Measurements from ENCODE around the gene FOXJ3.
A peak's percentile ranks its signal among the peaks of the same experiment; 100 is the strongest.

FOXJ3 gene

DNA sequence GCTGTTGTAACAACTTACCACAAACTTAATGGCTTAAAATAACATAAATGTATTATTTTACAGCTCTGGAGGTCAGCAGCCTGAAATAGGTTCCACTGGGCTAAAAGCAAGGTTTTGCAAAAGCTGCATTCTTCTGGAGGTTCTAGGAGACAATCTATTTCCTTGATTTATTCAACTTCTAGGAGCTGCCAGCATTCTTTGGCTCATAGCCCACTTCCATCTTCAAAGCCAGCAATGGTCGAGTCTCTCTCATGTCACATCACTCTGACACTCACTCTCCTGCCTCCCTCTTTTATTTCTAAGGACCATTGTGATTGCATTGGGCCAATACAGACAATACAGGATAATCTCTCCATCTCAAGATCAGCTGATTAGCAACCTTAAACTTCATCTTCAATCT, 15.1 kb upstream of the FOXJ3 start:
- no peak overlapping the region for H3K4me3 ChIP-seq (ENCODE audit: low read depth, low read length)
- TF ChIP-seq, protein P1, sequence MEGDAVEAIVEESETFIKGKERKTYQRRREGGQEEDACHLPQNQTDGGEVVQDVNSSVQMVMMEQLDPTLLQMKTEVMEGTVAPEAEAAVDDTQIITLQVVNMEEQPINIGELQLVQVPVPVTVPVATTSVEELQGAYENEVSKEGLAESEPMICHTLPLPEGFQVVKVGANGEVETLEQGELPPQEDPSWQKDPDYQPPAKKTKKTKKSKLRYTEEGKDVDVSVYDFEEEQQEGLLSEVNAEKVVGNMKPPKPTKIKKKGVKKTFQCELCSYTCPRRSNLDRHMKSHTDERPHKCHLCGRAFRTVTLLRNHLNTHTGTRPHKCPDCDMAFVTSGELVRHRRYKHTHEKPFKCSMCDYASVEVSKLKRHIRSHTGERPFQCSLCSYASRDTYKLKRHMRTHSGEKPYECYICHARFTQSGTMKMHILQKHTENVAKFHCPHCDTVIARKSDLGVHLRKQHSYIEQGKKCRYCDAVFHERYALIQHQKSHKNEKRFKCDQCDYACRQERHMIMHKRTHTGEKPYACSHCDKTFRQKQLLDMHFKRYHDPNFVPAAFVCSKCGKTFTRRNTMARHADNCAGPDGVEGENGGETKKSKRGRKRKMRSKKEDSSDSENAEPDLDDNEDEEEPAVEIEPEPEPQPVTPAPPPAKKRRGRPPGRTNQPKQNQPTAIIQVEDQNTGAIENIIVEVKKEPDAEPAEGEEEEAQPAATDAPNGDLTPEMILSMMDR (IDR thresholded peaks at IDR 0.05; ENCODE audit: control insufficient read depth, extremely low read depth, insufficient read depth): no peak
- DNase-seq (ENCODE audit: low read depth): no peak

DNA sequence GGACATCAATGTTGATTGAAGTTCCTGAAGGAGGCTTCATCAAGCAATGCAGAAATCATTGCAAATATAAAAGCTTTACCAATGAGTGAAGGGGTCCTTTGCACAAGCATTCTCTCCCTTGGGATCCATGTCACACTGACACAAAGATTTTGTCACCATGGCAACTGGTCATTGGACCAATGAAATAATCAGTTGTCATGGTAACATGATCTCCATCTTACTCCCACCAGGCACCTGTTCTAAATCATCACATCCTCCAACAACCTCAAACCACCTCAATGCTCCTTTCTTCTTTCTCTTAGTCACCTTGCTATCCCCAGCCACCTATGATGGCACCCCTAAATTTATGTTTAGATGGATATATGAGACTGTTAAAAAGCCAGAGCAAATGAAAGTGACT, 13.5 kb upstream of the FOXJ3 start:
- no peak overlapping the region for H3K4me3 ChIP-seq (ENCODE audit: low read depth, low read length)
- no peak for DNase-seq (ENCODE audit: low read depth)
- TF ChIP-seq, protein P1 (IDR thresholded peaks at IDR 0.05; ENCODE audit: control insufficient read depth, extremely low read depth, insufficient read depth): no peak

DNA sequence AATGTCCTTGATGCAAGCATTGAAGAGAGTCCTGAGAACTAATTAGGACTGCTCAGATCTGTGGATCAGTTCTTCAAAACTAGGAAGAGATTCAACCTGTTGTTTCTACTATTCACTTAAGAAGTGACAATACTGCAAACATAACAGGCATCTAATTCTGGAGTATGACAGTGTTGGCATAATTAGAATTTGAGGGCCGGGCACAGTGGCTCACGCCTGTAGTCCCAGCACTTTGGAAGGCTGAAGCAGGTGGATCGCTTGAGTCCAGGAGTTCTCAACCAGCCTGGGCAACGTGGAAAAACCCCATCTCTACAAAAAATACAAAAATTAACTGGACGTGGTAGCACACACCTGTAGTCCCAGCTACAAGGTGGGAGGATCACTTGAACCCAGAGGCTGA, 8.0 kb upstream of the FOXJ3 start:
- TF ChIP-seq, protein P1 (IDR thresholded peaks at IDR 0.05; ENCODE audit: control insufficient read depth, extremely low read depth, insufficient read depth): no peak
- H3K4me3 ChIP-seq (ENCODE audit: low read depth, low read length): no peak overlapping the region
- DNase-seq (ENCODE audit: low read depth): no peak

DNA sequence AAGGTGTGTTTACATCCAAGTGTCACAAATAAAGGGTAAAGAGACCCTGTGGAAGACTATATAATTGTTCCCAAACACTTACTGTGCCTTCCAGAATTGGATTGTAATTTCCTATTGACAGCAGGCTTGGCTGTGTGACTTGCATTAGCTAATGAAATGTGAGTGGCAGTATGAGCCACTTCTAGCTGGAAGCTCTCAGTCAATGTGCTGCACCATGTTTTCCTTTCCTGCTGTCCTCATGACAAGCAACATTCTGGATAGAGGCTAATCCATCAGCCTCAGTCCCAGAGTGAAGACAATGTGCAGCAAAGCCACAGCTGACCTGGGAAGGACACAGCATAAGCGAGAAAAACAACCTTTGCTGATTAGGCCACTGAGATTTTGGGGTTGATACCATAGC, 5.9 kb upstream of the FOXJ3 start:
- H3K4me3 ChIP-seq (ENCODE audit: low read depth, low read length): no peak overlapping the region
- no peak for DNase-seq (ENCODE audit: low read depth)
- TF ChIP-seq, protein P1 (IDR thresholded peaks at IDR 0.05; ENCODE audit: control insufficient read depth, extremely low read depth, insufficient read depth): no peak

DNA sequence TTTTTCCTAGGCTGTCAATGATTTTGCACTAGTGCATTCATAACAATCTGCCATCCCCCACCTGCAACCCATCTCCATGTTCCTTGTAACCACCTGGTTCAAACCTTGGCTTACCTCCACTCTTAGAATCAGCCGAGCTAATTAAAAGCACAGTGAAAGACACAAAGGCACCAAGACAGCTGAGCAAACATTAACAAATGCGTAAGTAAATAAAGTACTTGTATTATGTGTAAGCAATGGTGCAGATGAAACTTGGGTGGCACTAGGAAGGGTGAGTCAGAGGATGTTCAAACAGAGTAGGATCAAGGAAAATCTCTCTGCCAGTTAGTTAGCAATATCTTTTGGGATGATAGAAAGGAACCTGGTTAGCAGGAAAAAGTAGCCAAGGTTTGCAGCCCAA, 5.1 kb upstream of the FOXJ3 start:
- TF ChIP-seq, protein P1 (IDR thresholded peaks at IDR 0.05; ENCODE audit: control insufficient read depth, extremely low read depth, insufficient read depth): no peak
- DNase-seq (ENCODE audit: low read depth): peak; percentile 100
- H3K4me3 ChIP-seq (ENCODE audit: low read depth, low read length): no peak overlapping the region

DNA sequence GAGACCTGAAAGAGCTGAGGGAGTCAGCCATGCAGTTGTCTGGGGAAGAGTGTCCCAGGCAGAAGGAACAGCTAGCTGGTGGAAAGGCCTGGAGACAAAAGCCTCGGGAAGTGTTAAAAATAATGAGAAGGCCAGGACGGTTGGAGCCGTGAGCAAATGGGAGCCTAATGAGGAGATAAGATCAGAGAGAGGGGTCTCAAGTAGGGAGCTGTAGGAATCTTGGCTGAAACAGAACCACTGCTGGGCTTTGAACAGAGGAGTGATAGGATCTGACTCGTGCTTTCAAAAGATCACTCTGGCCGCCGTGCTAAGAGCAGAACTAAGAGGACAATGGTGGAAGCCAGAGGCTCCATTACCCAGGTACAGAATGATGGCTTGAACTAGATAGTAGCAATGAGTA, 1.9 kb upstream of the FOXJ3 start:
- H3K4me3 ChIP-seq (ENCODE audit: low read depth, low read length): no peak overlapping the region
- DNase-seq (ENCODE audit: low read depth): no peak
- TF ChIP-seq, protein P1 (IDR thresholded peaks at IDR 0.05; ENCODE audit: control insufficient read depth, extremely low read depth, insufficient read depth): no peak

DNA sequence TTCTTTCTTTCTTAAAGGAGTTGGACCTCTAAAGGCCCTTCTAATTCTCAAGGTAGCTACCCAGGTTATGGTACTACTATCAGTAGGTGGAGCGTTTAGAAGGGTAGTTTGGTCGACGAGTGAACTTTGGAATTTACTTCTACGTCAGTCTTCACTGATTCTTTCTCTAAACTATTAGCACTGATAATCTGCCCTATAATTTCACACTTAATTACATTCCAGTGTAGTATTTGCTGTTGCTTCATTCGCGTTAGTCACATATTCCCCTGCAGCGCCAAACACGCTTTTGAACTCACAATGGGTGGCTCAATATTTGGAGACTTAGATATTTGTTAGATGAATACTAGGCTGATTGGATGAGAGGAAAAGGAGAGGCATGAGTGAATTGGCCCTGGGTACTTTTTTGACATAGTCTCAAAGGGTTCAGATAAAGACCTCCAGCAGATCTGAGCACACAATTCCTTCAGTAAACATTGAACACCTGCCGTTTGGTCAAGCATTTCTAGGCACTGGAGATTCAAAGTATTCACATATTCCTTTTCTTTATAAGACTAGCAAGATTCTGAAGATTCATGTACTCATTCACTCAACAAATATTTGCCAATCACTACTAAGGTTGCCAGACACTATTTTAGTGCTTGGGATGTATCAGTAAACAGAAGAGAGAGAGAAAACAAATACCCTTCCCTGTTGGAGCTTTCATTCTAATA, 929 bp upstream of the FOXJ3 start:
- peak overlapping the region; percentile 95 for H3K4me3 ChIP-seq (ENCODE audit: low read depth, low read length)
- DNase-seq (ENCODE audit: low read depth): no peak
- TF ChIP-seq, protein P1 (IDR thresholded peaks at IDR 0.05; ENCODE audit: control insufficient read depth, extremely low read depth, insufficient read depth): no peak
